Tracheal epithelial cell (primary cell): Measurements from ENCODE around the gene ZBTB17. TPM values are rescaled to one million over a fixed set of nuclear protein-coding genes. Genes with fewer than 3 reads are reported as not detected.

Source experiments
- total RNA-seq: library from RNA; depleted of rRNA; stranded (reverse); fragments of >200 nt; gene quantifications from 2 replicates; pipeline ENCODE4 v1.2.1, GENCODE V29; 2014

ZBTB17 gene
- total RNA-seq, result 32.4 and 66.3 TPM in 2 replicates

GRCh38 chr1:15975805-15976680 is at the start of gene ZBTB17:
Gene ZBTB17 (minus strand): TSS chr1:15976101. CDS start chr1:15948495, 27,606 bp downstream.

GRCh38 chr1:16021681-16022080 is 45.8 kb upstream of the ZBTB17 start, which contains the start of gene CLCNKA:
Gene CLCNKA (plus strand): TSS chr1:16022036. CDS start chr1:16022620, 584 bp downstream.

GRCh38 chr1:16017461-16018303 is 41.8 kb upstream of the ZBTB17 start, which contains the start of gene HSPB7:
Gene HSPB7 (minus strand): TSS chr1:16018043. CDS start chr1:16017963, 80 bp downstream.

Other genes with a start within 250 kb of the ZBTB17 start
- gene SLC25A34, start 239.8 kb downstream of the ZBTB17 start, total RNA-seq, result 0.21 and 0.48 TPM in 2 replicates
- not detected in 2 replicates for gene TMEM82, start 233.6 kb downstream of the ZBTB17 start, total RNA-seq
- gene FBLIM1, start 217.3 kb downstream of the ZBTB17 start, total RNA-seq, result 74.6 and 288 TPM in 2 replicates
- gene UQCRHL, start 168.5 kb downstream of the ZBTB17 start, total RNA-seq, result 1.4 and 2.6 TPM in 2 replicates
- gene SPEN, start 128.4 kb downstream of the ZBTB17 start, total RNA-seq, result 23.2 and 30.4 TPM in 2 replicates
- not detected in 2 replicates for gene SRARP, start 28.1 kb upstream of the ZBTB17 start, total RNA-seq
- not detected in 2 replicates for gene HSPB7, start 41.9 kb upstream of the ZBTB17 start, total RNA-seq
- gene CLCNKA, start 45.9 kb upstream of the ZBTB17 start, total RNA-seq, result not detected in 2 replicates
- under 0.01 TPM in 1 of 2 replicates, not detected in the other for gene CLCNKB, start 67.7 kb upstream of the ZBTB17 start, total RNA-seq
- gene FAM131C, start 97.5 kb upstream of the ZBTB17 start, total RNA-seq, result 0.72 and 1.1 TPM in 2 replicates
- 123 and 144 TPM in 2 replicates for gene EPHA2, start 180.0 kb upstream of the ZBTB17 start, total RNA-seq
- gene ARHGEF19, start 236.6 kb upstream of the ZBTB17 start, total RNA-seq, result 2.1 and 5.1 TPM in 2 replicates